GM15510 (cell line): ENCODE measurements around the gene DOK6.

Source experiments
- POLR2A ChIP-seq: IDR thresholded peaks from 3 replicates; pipeline ENCODE4 v1.6.1; 2011; ENCODE audit warnings: borderline replicate concordance; ENCODE audit not compliant: insufficient read length; ENCODE audit errors: extremely low read depth

Gene DOK6

GRCh38 chr18:69490072-69490471 is 89.4 kb downstream of the DOK6 start:
- no peak for TF ChIP-seq POLR2A

- no peak for TF ChIP-seq POLR2A
These were observed 90.1 kb downstream of the DOK6 start for GRCh38 chr18:69490813-69491212.

DNA sequence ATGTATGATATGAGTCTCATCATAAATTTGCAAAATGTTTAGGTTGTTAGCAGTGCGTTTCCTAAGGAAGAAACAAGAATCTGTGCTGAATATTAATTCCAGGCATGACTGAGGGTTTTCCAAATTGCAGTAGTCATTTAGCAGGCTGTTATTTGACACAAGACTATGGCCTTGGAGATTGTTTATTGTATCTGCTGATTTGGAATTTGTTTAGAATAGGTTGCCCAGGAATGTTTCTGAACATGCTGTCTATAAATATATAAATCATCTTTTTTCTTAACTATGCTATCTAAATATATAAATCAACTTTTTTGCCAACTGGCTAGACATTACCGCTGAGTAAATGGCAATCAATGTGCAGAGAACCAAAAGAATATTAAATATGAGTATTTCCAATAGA is 90.9 kb downstream of the DOK6 start:
- TF ChIP-seq POLR2A: no peak

GRCh38 chr18:69492861-69493260 is 92.2 kb downstream of the DOK6 start:
- TF ChIP-seq POLR2A: no peak

- TF ChIP-seq POLR2A: no peak
These were observed 94.2 kb downstream of the DOK6 start for GRCh38 chr18:69494841-69495240.

DNA sequence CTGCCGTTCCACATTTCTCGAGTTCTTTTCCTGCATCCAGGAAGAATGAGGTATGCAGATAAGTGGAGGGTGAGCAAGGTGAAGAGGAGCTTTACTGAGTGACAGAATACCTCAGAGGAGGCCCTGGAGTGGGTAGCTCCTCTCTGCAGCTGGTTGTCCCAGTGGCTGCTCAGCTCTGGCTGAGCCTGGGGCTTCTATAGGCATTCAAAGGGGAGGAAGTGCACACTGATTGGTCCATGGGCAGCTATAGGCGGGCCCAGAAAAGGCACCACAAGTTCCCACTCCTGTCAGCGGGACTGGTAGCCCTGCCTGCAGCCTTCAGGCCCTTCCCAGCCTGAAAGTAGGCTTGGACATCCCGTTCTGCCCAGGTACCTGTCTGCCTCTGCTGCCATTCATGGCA is 94.7 kb downstream of the DOK6 start:
- TF ChIP-seq POLR2A: no peak

DNA sequence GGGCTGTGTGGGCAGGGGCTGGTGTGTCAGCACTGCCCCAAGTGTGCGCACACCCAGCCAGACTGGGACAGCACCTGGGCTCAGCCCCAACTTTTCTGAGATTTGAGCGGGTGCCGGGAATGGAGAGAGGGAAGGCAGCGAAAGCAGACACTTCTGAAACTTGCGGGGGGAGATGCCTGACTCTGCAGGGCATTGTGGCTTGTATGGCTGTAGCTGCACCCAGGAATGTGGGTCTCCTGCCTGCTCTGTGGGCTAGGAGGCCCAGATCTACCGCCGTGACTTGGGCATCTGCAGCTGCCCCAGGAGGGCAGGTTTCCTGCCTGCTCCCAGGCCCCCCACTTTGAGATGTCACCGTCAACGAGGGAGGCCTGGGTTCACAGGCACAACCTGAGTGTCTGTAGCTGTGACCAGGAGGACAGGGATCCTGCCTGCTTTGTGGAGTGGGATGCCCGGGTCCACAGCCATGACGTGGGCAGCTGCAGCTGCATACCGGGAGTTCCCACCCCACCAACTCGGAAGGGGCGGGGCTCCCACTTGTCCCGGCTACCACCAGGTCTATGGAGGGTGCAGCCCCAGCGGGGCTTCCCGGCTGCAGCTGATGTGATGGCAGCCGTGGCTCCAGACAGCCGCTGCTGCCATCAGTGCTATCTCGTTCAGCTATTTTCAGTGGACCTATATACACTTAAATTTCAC is 95.3 kb downstream of the DOK6 start:
- TF ChIP-seq POLR2A: no peak

DNA sequence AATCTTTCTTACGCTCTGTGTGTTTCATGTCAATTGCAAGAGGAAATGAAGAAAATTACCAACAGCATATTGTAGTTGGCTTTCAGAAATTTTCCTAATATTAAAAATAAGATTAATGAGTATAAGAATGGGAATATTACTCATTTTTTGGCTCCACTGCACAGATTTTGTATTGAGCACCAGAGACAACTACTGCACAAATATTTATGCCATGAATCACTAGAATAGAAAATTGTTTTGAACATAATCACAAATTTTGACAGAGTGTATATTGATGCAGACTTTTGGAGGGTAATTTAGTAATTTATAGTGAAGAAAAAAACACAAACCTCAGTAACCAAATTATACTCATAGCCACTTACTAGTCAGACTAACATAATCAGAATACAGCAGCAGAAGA is 118.3 kb downstream of the DOK6 start:
- TF ChIP-seq POLR2A: no peak

- TF ChIP-seq POLR2A: no peak
These were observed 122.9 kb downstream of the DOK6 start for GRCh38 chr18:69523582-69523981.

- TF ChIP-seq POLR2A: no peak
These were observed 127.7 kb downstream of the DOK6 start for GRCh38 chr18:69528435-69528834.

DNA sequence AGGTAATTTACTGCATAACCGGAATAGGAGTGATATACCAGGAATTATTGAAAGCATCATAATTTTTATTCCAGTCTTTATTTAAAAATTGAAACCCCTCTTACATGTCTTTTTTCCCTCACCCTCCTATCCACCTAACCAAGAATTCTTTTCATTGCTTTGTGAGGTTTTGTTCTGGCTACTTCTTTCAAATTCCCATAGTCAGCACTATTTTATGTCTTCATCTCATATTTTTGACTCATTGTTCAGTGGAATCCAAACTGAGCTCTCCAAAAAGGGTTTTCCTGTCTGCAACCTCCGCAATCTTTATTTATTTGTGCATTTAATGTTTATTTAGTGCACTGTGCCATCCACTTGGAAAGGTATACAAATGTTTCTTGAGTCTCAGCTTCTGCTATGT is 128.5 kb downstream of the DOK6 start:
- no peak for TF ChIP-seq POLR2A

GRCh38 chr18:69531973-69532372 is 131.3 kb downstream of the DOK6 start:
- TF ChIP-seq POLR2A: no peak

DNA sequence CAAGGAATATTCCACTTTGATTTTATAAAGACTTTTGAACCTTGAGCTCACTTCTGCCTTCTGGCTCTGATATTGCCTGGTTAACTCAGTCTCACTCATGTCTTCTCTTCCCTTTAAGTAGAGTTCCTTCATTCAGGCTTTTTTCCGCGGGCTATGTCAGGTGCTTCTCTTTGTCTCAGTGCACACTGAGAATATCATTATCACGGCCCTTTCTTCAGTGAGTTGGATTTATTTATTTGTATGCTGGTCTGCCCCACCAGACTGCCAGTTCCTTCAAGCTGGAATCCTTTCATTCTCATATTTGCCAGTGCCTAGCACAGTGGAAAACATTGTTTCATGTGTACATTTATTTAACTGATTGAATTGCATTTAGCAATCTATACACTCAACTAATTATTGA is 136.5 kb downstream of the DOK6 start:
- no peak for TF ChIP-seq POLR2A

GRCh38 chr18:69538849-69539248 is 138.2 kb downstream of the DOK6 start:
- no peak for TF ChIP-seq POLR2A

DNA sequence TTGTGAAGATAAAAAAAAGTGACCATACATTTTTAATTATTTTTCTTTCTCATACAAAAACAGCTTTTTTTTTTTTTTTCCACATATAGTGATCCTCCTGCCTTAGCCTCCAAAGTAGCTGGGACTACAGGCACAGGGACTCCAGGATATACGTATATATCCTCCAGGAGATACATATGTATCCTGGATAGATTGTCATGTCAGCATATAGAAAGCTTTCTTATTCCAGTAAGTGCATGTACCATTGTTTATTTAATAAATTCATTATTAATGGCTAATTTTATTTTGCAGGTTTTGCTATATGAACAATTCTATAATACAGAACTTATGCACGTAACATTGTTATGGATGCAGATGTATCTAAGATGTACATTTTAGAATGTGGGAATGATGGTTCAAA is 138.7 kb downstream of the DOK6 start:
- TF ChIP-seq POLR2A: no peak

DNA sequence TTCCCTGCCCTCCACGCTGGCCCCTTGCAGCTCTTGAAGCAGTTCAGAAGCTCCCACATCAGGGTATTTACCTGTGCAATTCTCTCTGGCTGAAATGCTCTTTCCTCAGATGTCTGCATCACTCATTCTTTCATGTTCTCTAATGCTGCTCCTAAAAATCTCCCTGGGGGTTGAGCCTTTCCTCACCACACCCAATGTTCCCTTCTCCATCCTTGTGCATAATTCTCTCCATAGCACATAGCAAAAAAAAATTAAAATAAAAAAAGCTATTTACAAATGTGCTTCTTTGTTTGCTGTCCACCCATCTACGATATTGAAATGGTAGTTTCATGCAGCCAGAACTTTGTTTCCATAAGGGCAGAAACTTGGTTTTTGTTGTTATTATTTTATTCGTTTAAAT is 155.5 kb downstream of the DOK6 start:
- TF ChIP-seq POLR2A: no peak

- no peak for TF ChIP-seq POLR2A
These were observed 156.6 kb downstream of the DOK6 start for GRCh38 chr18:69557282-69557681.
